ENCODE measurements around the gene HAGHL. TPM values are rescaled to one million over a fixed set of nuclear protein-coding genes. Genes with fewer than 3 reads are reported as not detected.

The HAGHL gene
- total RNA-seq, 1 donor from 2014 or later, result 1.0 TPM

GRCh38 chr16:733382-734207, 6.7 kb downstream of the HAGHL start:
- Histone ChIP-seq H3K4me3 (no peak overlapping the region), H3K9me3 (ENCODE audit: low read depth) (no peaks in the 10 kb centered on the region), H3K4me1 (no peaks in the 10 kb centered on the region), H3F3A (ENCODE audit: low read depth) (peaks cover 8% of the 10 kb centered on the region), H3K36me3 (no peaks in the 10 kb centered on the region), H3K79me2 (ENCODE audit: low read depth) (no peaks in the 10 kb centered on the region), H3K27ac (no peak overlapping the region), H3K27me3 (peaks cover 10% of the 10 kb centered on the region), H3K9ac (no peak overlapping the region), H3K4me2 (no peak overlapping the region), H4K20me1 (ENCODE audit: low read depth) (peaks cover 4% of the 10 kb centered on the region), H2AFZ (replicated peaks) (no peak overlapping the region)
- no peaks in the 10 kb centered on the region for H3K4me1 Mint-ChIP-seq
- DNase-seq (ENCODE audit: low spot score), result peak; percentile 35
- peaks cover 5% of the 10 kb centered on the region for H3K36me3 Mint-ChIP-seq
- no peak overlapping the region for H3K4me3 Mint-ChIP-seq
- TF ChIP-seq EZH2phosphoT487 (IDR thresholded peaks at IDR 0.05) (no peak), CTCF (IDR thresholded peaks at IDR 0.05) (peak; percentile 38), EZH2 (IDR thresholded peaks at IDR 0.05) (no peak)
- no peak overlapping the region for H3K27ac Mint-ChIP-seq
- no peaks in the 10 kb centered on the region for H3K9me3 Mint-ChIP-seq
- no peaks in the 10 kb centered on the region for H3K27me3 Mint-ChIP-seq (ENCODE audit: insufficient read depth, low read depth)

GRCh38 chr16:734208-734980, 7.5 kb downstream of the HAGHL start:
- no peak for TF ChIP-seq EZH2phosphoT487 (IDR thresholded peaks at IDR 0.05)
- TF ChIP-seq CTCF (IDR thresholded peaks at IDR 0.05), result no peak
- TF ChIP-seq EZH2 (IDR thresholded peaks at IDR 0.05), result no peak
- Mint-ChIP-seq H3K27ac (no peak overlapping the region), H3K4me1 (peaks cover 4% of the 10 kb centered on the region), H3K9me3 (no peaks in the 10 kb centered on the region), H3K36me3 (peaks cover 5% of the 10 kb centered on the region), H3K27me3 (ENCODE audit: insufficient read depth, low read depth) (no peaks in the 10 kb centered on the region), H3K4me3 (no peak overlapping the region)
- Histone ChIP-seq H3F3A (ENCODE audit: low read depth) (peaks cover 2% of the 10 kb centered on the region), H3K4me1 (no peaks in the 10 kb centered on the region), H3K36me3 (no peaks in the 10 kb centered on the region), H3K4me2 (no peak overlapping the region), H3K79me2 (ENCODE audit: low read depth) (no peaks in the 10 kb centered on the region), H3K27ac (no peak overlapping the region), H2AFZ (replicated peaks) (no peak overlapping the region), H3K4me3 (no peak overlapping the region), H3K27me3 (peaks cover 2% of the 10 kb centered on the region), H3K9me3 (ENCODE audit: low read depth) (no peaks in the 10 kb centered on the region), H3K9ac (no peak overlapping the region), H4K20me1 (ENCODE audit: low read depth) (peaks cover 2% of the 10 kb centered on the region)
- DNase-seq (ENCODE audit: low spot score), result no peak

GRCh38 chr16:734981-735881, 8.3 kb downstream of the HAGHL start:
- no peak overlapping the region for H2AFZ ChIP-seq (replicated peaks)
- H3K4me1 ChIP-seq, result peaks cover 5% of the 10 kb centered on the region
- H3F3A ChIP-seq (ENCODE audit: low read depth), result no peaks in the 10 kb centered on the region
- Mint-ChIP-seq H3K9me3 (no peaks in the 10 kb centered on the region), H3K36me3 (peaks cover 5% of the 10 kb centered on the region), H3K27ac (no peak overlapping the region), H3K4me3 (no peak overlapping the region), H3K4me1 (peaks cover 8% of the 10 kb centered on the region), H3K27me3 (ENCODE audit: insufficient read depth, low read depth) (peaks cover 2% of the 10 kb centered on the region)
- H3K27me3 ChIP-seq, result no peaks in the 10 kb centered on the region
- H3K4me2 ChIP-seq, result no peak overlapping the region
- no peaks in the 10 kb centered on the region for H3K36me3 ChIP-seq
- no peak for DNase-seq (ENCODE audit: low spot score)
- peaks cover 6% of the 10 kb centered on the region for H3K79me2 ChIP-seq (ENCODE audit: low read depth)
- no peaks in the 10 kb centered on the region for H4K20me1 ChIP-seq (ENCODE audit: low read depth)
- no peak overlapping the region for H3K4me3 ChIP-seq
- no peak overlapping the region for H3K27ac ChIP-seq
- H3K9me3 ChIP-seq (ENCODE audit: low read depth), result no peaks in the 10 kb centered on the region
- H3K9ac ChIP-seq, result no peak overlapping the region
- no peak for TF ChIP-seq EZH2phosphoT487 (IDR thresholded peaks at IDR 0.05)
- TF ChIP-seq CTCF (IDR thresholded peaks at IDR 0.05), result no peak
- no peak for TF ChIP-seq EZH2 (IDR thresholded peaks at IDR 0.05)
